HG03432 (cell line): ENCODE results near the gene EML6.

Experiments used
- ATAC-seq: cut with Tn5 transposase; IDR thresholded peaks from one replicate; pipeline ENCODE4 v1.9.1; 2021; ENCODE audit warnings: mild to moderate bottlenecking, moderate library complexity; ENCODE audit not compliant: unreplicated experiment

The EML6 gene

DNA sequence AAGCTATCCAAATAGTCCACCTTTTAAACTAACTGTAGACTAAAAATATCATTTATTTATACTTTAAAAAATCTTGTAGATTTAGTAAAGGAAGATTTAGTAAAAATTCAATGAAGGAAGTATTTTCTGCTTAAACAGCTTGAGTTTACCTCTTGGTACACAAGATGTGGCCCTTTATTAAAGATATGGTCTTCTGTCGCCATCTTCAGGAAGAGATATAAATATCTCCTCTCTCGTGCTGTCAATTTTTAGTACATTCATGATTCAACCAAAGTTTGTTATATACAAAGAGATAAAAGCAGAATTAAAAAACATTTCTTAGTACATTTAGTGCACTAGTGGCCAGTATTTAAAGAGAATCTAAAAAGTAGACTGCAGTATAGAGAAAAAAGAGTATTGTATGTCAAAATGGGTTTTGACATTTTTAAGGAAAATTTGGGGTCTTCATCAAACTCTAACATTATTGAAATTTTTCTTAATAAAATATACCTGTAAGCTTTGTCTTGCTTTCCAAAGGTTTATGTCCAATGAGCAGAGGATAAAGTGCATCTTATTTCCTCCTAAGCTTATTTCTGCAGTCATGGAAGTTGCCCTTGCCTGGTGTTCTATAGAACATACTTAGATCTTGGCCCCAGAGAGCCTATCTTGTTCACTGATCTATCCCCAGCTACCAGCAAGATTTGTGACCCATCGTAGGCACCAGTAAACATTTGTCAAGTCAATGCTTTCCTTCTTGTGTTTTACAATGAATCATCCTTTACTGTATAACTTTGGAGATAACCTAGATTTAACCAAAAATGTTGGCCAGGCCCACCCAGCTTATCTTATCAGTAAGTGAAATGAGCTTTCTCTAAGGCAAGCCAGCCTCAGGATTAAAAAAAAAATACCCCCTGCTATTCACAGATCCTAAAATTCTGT is 18.5 kb upstream of the EML6 start:
- peak; percentile 64 for ATAC-seq

DNA sequence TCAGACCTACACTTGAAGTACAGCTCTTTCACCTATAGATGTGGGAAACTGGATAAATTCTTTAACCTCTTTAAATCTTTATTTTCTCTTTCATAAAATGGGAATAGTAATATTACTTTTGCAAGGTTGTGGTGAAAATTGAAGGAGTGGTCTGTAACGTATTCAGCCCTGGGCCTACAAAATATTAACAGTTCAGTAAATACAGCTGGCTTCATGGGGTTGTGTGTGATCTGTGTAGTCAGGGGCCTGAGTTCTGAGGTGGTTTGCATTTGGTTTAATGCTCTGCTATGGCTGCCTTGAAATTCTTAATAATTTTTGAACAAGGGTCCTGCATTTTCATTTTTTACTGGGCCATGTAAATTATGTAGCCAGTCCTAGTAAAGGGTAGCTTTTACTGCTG is 16.8 kb upstream of the EML6 start:
- no peak for ATAC-seq

DNA sequence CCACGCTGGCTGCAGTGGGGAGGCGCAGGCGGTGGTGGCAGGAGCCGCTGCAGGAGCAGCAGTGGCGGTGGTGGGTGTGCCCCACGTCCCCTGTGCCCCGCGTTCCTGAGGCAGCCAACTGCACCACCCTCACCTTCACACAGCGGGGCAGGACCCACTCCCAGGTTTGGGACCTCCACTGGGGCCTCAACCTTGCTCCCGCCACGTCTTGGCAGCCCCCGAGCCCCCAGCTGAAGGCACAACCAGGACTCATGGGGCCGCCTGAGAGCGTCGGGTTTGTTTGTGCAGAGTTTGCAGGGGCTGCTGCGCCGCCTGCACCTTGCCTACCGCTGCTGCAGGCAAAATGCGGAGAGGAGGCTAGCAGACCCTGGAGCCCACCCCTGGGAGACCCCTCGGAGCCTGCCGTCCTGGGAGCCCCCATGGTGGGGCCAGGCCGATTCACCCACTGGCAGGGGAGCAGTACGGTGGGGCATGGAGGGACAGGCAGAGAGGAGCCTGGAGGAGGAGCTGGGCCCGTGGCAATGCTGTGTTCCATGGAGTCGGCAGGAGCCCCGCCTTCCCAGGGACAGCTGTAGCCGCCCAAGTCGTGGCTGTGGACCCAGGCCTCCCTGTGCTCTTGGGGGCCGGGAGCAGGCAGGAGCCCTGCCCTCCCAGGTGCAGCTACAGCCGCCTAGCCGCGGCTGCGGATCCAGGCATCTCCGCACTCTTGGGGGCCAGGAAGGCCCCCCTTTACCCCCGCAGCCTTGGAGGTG is 14.7 kb upstream of the EML6 start:
- ATAC-seq: no peak

- ATAC-seq: no peak
Measured at GRCh38 chr2:54709336-54709809, 14.1 kb upstream of the EML6 start.

DNA sequence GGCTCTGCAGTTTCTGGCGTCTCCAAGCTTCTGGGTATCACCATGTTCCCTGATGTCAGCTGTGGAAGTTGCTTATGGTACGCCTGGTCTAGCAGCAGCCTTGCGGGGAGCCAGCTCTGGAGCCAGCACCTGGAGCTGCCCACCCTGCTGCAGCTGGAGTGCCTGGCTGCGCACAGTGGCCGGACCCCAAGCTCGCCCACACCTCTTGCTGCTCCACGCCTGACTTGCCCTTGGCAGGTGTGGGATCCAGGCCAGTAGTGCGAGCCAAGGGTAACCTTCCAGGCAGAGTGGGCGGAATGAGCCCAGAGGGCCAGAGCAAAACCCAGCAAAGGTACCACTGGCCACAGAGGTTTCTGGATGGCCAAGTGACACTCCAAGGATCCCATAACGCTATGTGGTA is 13.2 kb upstream of the EML6 start:
- no peak for ATAC-seq

- ATAC-seq: no peak
Measured at GRCh38 chr2:54712516-54712915, 10.9 kb upstream of the EML6 start.

- no peak for ATAC-seq
Measured at GRCh38 chr2:54714996-54715395, 8.5 kb upstream of the EML6 start.

DNA sequence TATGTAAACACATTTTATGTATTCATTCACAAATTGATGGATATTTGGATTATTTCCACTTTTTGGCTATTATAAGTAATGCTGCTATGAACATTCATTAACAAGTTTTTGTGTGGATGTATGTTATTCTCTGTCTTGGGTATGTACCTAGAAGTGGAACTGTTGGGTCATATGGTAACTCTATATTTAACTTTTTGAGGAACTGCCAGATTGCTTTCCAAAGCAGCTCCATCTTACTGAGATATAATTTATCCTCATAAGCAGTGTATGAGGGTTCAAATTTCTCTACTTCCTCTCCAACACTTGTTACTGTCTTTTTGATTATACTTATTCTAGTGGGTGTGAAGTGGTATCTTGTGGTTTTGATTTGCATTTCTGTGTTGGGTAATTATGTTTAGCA is 7.1 kb upstream of the EML6 start:
- no peak for ATAC-seq

GRCh38 chr2:54720563-54720962 is 2.9 kb upstream of the EML6 start:
- ATAC-seq: no peak

- ATAC-seq: no peak
Measured at GRCh38 chr2:54722641-54723040, 821 bp upstream of the EML6 start.

- ATAC-seq: peak; percentile 1
Measured at GRCh38 chr2:54723996-54724559, 616 bp downstream of the EML6 start.

GRCh38 chr2:54724560-54725342 is 1.3 kb downstream of the EML6 start:
- ATAC-seq: no peak

- no peak for ATAC-seq
Measured at GRCh38 chr2:54725343-54726099, 2.1 kb downstream of the EML6 start.

DNA sequence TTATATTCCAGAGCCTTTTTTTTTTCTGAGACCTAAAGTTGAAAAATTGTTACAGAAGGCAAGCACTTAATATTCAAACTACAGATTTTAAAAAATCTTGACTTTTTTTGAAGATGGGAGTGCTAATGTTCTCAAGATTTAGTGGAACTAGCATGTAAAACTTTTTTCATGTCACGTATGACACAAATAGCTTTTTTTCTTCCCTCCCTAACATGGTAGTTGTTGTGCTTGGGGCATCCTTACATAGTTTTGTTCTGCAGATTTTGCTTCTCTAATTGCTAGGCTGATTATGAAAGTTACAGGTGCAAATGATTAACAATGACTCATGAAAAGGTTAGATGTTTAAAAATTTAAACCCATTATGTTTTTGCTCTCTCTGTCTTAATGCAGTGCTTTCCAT is 3.0 kb downstream of the EML6 start:
- ATAC-seq: no peak

- no peak for ATAC-seq
Measured at GRCh38 chr2:54726940-54727339, 3.5 kb downstream of the EML6 start.

DNA sequence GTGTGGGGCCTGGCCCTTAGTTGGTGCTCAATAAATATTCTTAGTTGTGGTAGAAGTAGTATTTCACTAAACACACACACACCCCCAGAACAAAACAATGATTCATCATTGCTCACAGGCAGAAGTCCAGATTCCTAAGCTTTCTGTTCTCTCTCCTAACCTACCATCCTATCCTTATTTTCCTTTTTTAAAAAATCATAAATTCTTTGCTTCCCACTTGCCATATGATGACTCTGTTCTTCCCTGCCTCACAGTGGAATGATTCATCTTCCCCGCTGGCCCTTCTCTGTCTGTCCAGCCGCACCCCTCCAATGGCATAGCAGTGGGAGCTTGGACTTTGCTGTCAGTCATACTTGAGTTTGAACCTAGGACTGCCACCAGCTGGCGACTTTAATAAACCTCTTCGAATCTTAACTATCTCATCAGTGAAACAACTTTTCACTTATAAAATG is 5.2 kb downstream of the EML6 start:
- ATAC-seq: no peak

DNA sequence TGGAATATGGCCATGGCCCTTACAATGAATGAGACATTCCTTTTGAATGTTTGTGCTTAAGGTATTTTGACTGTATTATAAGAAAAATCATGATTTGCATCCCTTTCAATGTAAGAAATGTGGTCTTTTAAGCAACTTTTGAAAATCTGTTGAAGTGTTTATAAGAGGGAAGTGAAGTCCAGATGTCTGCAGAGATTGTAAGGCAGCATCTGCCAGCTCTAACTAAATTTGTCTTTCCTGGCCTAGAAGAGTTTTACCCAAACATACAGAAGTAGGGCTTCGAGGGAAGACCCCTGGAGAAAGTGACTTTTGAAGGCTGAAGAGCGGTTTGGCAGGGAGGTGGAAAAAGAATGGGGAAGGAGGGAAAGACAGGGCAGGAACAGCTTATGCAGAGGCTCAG is 12.2 kb downstream of the EML6 start:
- no peak for ATAC-seq

- ATAC-seq: no peak
Measured at GRCh38 chr2:54738281-54738680, 14.8 kb downstream of the EML6 start.

DNA sequence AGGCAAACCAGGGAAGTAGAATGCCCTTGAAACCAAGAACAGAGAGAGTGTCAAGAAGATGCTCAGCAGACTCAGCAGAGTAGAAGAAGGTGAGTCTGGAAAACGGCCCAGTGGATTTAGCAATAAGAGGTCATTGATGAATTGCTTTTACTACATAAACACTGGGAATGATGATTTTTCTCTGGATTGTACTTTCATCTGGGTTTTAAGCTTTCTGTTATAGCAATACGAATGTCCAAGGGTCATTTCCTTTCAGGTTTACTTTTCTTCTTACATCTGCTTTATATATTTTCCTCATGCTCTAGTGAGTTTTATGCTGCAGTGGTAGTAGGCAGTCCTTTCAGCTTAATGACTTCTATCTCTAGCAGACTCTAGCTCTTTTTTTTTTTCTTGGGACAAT is 16.9 kb downstream of the EML6 start:
- ATAC-seq: no peak

DNA sequence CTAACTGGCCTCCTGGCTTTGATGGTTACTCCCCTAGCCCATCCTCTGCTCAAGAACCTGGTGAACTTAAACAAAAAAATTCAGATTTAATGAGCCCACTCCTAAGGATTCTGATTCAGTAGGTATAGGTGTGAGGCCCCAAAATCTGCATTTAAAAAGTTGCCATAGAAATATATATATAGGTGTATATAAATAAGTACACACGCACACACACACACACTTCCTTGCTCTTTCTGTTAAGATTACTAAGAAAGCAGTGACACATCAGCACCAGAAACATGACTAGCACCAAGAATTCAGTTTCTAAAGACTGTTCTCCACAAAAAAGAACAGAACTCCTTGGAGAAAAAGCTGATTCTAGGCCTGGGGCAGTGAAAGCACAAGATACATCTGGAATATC is 17.8 kb downstream of the EML6 start:
- no peak for ATAC-seq
